Esophagus muscularis mucosa (tissue), 4 donors: ENCODE measurements around the gene GRID1. TPM values are rescaled to one million over a fixed set of nuclear protein-coding genes. Genes with fewer than 3 reads are reported as not detected.

ENCODE experiments used
- DNase-seq: peaks from one replicate; pipeline ENCODE4 v3.0.0-alpha.2; 2017; ENCODE audit errors: extremely low spot score
- H3K27ac ChIP-seq, 4 donors: fragments of 200-600 bp; sonication (generic); replicated peaks in 1 of 4; 1 replicate in 3 of 4; 2 replicates in 1 of 4; pipeline ENCODE4 v1.5.1; 2016 to 2019; ENCODE audit warnings: mild to moderate bottlenecking in 1 of 4
- H3K27me3 ChIP-seq, 4 donors: fragments of 200-600 bp; sonication (generic); one replicate each; pipeline versions ENCODE4 v1.5.1 to v1.6.0; 2016 to 2019
- H3K36me3 ChIP-seq, 4 donors: fragments of 200-600 bp; sonication (generic); one replicate each; pipeline ENCODE4 v1.5.1; 2016 to 2019
- H3K4me1 ChIP-seq, 4 donors: fragments of 200-600 bp; sonication (generic); one replicate each; pipeline ENCODE4 v1.5.1; 2016 to 2019
- H3K4me3 ChIP-seq, 4 donors: fragments of 200-600 bp; sonication (generic); 1 replicate in 2 of 4; 2 replicates in 2 of 4; pipeline ENCODE4 v1.5.1; 2016 to 2019; ENCODE audit warnings: mild to moderate bottlenecking in 4 of 4, moderate library complexity in 1 of 4
- H3K9me3 ChIP-seq, 4 donors: fragments of 200-600 bp; sonication (generic); 1 replicate in 3 of 4; 2 replicates in 1 of 4; pipeline ENCODE4 v1.5.1; 2016 to 2019
- EP300 ChIP-seq: sonication (generic); formaldehyde crosslinking; IDR thresholded peaks from one replicate; pipeline ENCODE4 v1.6.1; 2017; ENCODE audit warnings: antibody characterized with exemption
- POLR2A ChIP-seq: fragments of 450-650 bp; IDR thresholded peaks from one replicate; pipeline ENCODE4 v1.6.1; 2017; ENCODE audit warnings: antibody characterized with exemption, moderate library complexity, mild to moderate bottlenecking, low read depth
- POLR2AphosphoS5 ChIP-seq, 2 donors: sonication (generic); formaldehyde crosslinking; IDR thresholded peaks; one replicate each; pipeline ENCODE4 v1.6.1; 2017; ENCODE audit warnings: antibody characterized with exemption in 2 of 2
- WGBS: methylation state at CpG from one replicate; pipeline ENCODE4 v1.1.5; 2018; 5-methylcytosine and 5-hydroxymethylcytosine counted together
- intact Hi-C: fragments of 100-400 bp; cut with DNase I; formaldehyde crosslinking; loops from one replicate; pipeline ENCODE4 v1.15.1; 2023
- total RNA-seq, 4 donors: library from RNA; depleted of rRNA; stranded (reverse); fragments of >200 nt; gene quantifications; one replicate each; pipeline versions ENCODE4 v1.1.0 to v1.2.1, GENCODE V29; 2016
- TF ChIP-seq, protein P1 (sequence below), 3 experiments: fragments of 200-600 bp in 2 of 3; fragments of 450-650 bp in 1 of 3; sonication (generic) in 2 of 3; IDR thresholded peaks; one replicate each; pipeline ENCODE4 v1.5.1; 2017 to 2019; ENCODE audit warnings: antibody characterized with exemption in 3 of 3, mild to moderate bottlenecking in 2 of 3, moderate library complexity in 1 of 3

GRID1 gene
- total RNA-seq, 4 donors from 2014 or later = under 0.01 to 1.3 (median 1.1) TPM

DNA sequence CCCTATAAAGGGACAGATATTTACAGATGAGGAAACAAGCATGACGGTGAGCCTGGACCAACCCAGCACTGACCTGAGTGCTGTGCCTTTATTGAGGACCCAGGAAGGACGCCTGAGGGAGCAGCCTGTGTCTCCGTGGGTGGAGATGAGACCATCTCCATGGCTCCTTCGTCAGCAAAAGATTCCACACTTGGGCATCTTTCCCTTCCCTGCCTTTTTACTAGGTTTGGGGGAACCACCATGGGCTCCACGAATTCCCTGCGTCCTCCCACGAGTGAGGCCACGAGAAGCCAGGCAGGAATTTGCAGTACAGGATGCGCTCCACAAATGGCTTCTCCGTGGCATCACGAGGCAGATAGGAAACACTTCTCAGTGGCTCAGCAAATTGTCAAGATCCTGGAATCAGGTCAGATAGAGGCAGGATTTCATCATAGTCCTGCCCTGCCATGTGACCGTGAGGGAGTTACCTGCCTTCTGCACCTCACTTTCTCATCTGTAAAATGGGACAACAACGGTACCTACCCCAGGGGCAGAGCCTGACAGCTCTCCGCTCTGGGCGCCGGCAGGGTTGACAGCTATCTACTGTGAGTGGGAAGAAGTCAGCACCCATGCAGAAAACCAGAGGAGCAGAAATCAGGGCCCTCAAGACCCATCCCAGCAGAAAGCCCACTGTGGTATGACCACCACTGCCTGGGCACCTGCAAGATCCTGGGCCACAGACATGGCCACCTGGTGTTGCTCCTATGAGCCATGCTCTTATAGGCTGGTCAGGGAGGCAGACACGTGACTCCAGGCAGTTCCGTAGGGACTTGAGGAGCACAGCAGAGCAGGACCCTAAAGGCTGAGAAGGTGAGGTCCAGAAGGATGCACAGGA lies 80.1 kb downstream of the GRID1 start:
- H3K27me3 ChIP-seq = peaks cover 0 to 13% (median 0%) of the 10 kb centered on the region in 4 donors
- intact Hi-C loops = no loop called here
- H3K4me3 ChIP-seq = no peak overlapping the region
- no peak overlapping the region for H3K27ac ChIP-seq
- TF ChIP-seq, protein P1, sequence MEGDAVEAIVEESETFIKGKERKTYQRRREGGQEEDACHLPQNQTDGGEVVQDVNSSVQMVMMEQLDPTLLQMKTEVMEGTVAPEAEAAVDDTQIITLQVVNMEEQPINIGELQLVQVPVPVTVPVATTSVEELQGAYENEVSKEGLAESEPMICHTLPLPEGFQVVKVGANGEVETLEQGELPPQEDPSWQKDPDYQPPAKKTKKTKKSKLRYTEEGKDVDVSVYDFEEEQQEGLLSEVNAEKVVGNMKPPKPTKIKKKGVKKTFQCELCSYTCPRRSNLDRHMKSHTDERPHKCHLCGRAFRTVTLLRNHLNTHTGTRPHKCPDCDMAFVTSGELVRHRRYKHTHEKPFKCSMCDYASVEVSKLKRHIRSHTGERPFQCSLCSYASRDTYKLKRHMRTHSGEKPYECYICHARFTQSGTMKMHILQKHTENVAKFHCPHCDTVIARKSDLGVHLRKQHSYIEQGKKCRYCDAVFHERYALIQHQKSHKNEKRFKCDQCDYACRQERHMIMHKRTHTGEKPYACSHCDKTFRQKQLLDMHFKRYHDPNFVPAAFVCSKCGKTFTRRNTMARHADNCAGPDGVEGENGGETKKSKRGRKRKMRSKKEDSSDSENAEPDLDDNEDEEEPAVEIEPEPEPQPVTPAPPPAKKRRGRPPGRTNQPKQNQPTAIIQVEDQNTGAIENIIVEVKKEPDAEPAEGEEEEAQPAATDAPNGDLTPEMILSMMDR (IDR thresholded peaks at IDR 0.05) = no peak
- TF ChIP-seq POLR2AphosphoS5 (IDR thresholded peaks at IDR 0.05) (no peak), EP300 (no peak), POLR2A (no peak)
- no peaks in the 10 kb centered on the region for H3K4me1 ChIP-seq
- H3K36me3 ChIP-seq = no peaks in the 10 kb centered on the region
- no peak for DNase-seq
- H3K9me3 ChIP-seq = no peaks in the 10 kb centered on the region
- WGBS = 80% methylated on average over 17 of the region's 18 CpGs

DNA sequence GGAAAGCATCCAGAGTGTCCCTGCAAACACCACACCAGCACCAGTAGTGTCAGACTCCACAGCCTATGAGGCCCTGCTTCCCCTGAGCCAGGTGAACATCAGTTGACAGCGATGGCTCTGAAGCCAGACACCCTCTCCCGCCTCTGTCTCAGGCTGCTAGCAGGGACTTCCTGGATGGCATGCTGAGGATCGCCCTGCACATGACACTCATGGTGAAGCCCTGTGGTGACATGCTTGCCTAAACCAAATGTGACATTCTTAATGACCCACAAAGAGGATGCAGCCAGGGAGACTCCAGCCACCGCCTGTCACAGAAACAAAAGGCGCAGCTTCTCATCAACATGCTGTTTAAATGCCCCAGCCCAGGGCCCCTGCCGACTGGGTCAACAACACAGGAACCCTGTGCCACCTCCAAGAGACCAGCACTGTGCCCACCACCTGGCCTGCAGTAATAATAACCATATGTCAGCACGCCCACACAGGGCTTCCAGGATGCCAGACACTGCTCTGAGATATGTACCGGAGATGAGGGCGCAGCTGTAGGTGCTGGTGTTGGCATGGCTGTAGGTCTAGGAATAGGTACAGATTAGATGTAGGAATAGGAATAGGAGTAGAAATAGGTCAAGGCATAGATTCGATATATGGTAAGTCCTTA lies 81.3 kb downstream of the GRID1 start:
- H3K27ac ChIP-seq = no peak overlapping the region
- no peak for DNase-seq
- H3K4me1 ChIP-seq = no peaks in the 10 kb centered on the region
- WGBS = 76% methylated on average over 10 of the region's 10 CpGs
- H3K36me3 ChIP-seq = no peaks in the 10 kb centered on the region
- H3K27me3 ChIP-seq = peaks cover 0 to 13% (median 0%) of the 10 kb centered on the region in 4 donors
- intact Hi-C loops = no loop called here
- no peak overlapping the region for H3K4me3 ChIP-seq
- TF ChIP-seq, protein P1 (IDR thresholded peaks at IDR 0.05) = no peak
- TF ChIP-seq EP300 (no peak), POLR2AphosphoS5 (IDR thresholded peaks at IDR 0.05) (no peak), POLR2A (no peak)
- H3K9me3 ChIP-seq = peaks cover 0 to 4% (median under 1%) of the 10 kb centered on the region in 4 donors

DNA sequence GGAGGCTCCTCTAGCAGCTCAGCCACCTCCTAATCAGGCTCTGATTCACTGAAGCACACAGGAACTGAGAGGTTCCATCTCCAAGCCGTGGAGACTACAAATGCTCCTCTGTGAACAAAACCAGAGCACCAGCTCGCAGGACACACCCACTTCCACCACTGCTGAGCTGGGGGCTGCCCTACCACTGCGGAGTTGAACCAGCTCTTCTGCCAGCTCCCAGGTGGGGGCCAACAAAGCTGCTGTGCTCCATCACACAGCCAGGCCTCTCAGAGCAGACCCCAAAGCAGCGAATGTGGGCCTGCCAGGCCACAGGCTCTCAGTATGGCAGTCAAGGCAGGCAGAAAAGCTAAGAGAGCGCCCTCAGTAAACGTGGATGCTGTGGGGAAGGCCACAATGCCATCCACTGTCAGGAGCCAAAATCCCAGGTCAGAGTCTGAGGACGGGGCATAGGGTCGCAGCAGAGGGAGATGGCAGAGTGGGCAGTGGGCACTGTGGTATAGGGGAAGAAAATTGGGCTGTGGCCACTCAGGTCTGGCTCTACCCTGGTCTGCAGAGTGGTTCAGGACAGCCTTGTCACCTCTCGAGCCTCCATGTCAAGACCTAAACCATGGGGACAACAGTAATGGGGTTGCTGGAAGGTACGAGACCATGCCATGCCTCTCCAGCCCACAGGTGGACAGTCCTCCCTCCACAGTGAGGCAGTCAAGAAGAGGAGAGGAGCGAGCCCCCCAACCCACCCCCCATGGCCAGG lies 82.1 kb downstream of the GRID1 start:
- no peaks in the 10 kb centered on the region for H3K4me1 ChIP-seq
- H3K27me3 ChIP-seq = peaks cover 0 to 13% (median 0%) of the 10 kb centered on the region in 4 donors
- 63% methylated on average over 10 of the region's 11 CpGs for WGBS
- TF ChIP-seq POLR2AphosphoS5 (IDR thresholded peaks at IDR 0.05) (no peak), EP300 (no peak), POLR2A (no peak)
- TF ChIP-seq, protein P1 (IDR thresholded peaks at IDR 0.05) = no peak
- no peaks in the 10 kb centered on the region for H3K36me3 ChIP-seq
- no peak for DNase-seq
- intact Hi-C loops = no loop called here
- H3K27ac ChIP-seq = no peak overlapping the region
- peaks cover 0 to 11% (median 4%) of the 10 kb centered on the region in 4 donors for H3K9me3 ChIP-seq
- no peak overlapping the region for H3K4me3 ChIP-seq

DNA sequence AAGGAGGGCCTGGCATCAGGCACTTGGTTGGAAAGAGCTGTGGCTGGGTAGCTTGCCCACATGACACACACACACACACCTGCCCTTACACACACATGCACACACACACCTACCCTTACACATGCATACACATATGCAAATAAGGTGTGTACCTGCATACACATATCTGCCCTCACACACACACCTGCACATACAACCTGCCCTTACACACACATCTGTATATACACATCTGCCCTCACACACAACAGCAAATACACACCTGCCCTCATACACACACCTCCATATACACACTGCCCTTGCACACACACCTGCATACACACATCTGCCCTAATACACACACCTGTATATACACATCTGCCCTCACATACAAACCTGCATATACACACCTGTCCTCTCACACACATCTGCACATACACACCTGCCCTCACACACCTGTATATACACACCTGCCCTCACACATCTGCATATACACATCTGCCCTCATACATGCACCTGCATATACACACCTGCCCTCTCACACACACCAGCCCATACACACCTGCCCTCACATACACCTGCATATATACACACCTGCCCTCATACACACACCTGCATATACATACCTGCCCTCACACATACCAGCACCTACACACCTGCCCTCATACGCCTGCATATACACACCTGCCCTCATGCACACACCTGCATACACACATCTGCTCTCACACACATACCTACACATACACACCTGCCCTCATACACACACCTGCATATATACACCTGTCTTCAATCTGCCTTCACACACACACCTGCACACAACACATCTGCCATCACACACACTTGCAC lies 82.9 kb downstream of the GRID1 start:
- intact Hi-C loops = no loop called here
- peaks cover 0 to 13% (median 0%) of the 10 kb centered on the region in 4 donors for H3K27me3 ChIP-seq
- H3K36me3 ChIP-seq = no peaks in the 10 kb centered on the region
- DNase-seq = no peak
- H3K4me3 ChIP-seq = no peak overlapping the region
- no peaks in the 10 kb centered on the region for H3K4me1 ChIP-seq
- no peak overlapping the region for H3K27ac ChIP-seq
- TF ChIP-seq POLR2AphosphoS5 (IDR thresholded peaks at IDR 0.05) (no peak), POLR2A (no peak), EP300 (no peak)
- TF ChIP-seq, protein P1 (IDR thresholded peaks at IDR 0.05) = no peak
- WGBS = 76% methylated on average over 1 of the region's 1 CpG
- peaks cover 0 to 17% (median 5%) of the 10 kb centered on the region in 4 donors for H3K9me3 ChIP-seq
